HCT116 (cell line): ENCODE results near the gene KIF26A.

Source experiments
- CTCF ChIP-seq, 3 experiments: fragments of 200-600 bp in 1 of 3; sonication (generic) in 1 of 3; IDR thresholded peaks in 2 of 3; conservative IDR thresholded peaks in 1 of 3; 2 replicates each; pipeline ENCODE4 v1.5.1; 2012 to 2017; ENCODE audit warnings: low read depth in 2 of 3, low read length in 2 of 3, antibody characterized with exemption in 1 of 3, borderline replicate concordance in 1 of 3, control low read depth in 1 of 3, mild to moderate bottlenecking in 1 of 3, mixed read lengths in 1 of 3, mixed run types in 1 of 3, moderate library complexity in 1 of 3; ENCODE audit not compliant: insufficient read depth in 1 of 3
- EGR1 ChIP-seq: IDR thresholded peaks from 2 replicates; pipeline ENCODE4 v1.6.1; 2012; ENCODE audit warnings: low read depth
- ELF1 ChIP-seq: IDR thresholded peaks from 2 replicates; pipeline ENCODE4 v1.6.1; 2012; ENCODE audit warnings: low read depth, borderline replicate concordance
- EZH2 ChIP-seq: fragments of 200-600 bp; sonication (generic); IDR thresholded peaks from 2 replicates; pipeline ENCODE4 v1.6.1; 2017; ENCODE audit warnings: antibody characterized with exemption, mixed run types
- EZH2phosphoT487 ChIP-seq: fragments of 200-600 bp; IDR thresholded peaks from 2 replicates; pipeline ENCODE4 v1.6.1; 2018; ENCODE audit warnings: antibody characterized with exemption, borderline replicate concordance
- MAX ChIP-seq: IDR thresholded peaks from 2 replicates; pipeline ENCODE4 v1.6.1; 2012
- POLR2A ChIP-seq: IDR thresholded peaks from 2 replicates; pipeline ENCODE4 v1.7.0; 2011; ENCODE audit warnings: borderline replicate concordance; ENCODE audit not compliant: insufficient read depth, insufficient read length; ENCODE audit errors: extremely low read depth
- POLR2AphosphoS5 ChIP-seq: IDR thresholded peaks from 2 replicates; pipeline ENCODE4 v1.6.1; 2011; ENCODE audit warnings: mild to moderate bottlenecking, low read depth, low read length, moderate library complexity
- SIN3A ChIP-seq: IDR thresholded peaks from 2 replicates; pipeline ENCODE4 v1.6.1; 2012; ENCODE audit warnings: low read depth
- TCF7L2 ChIP-seq: IDR thresholded peaks from 2 replicates; pipeline ENCODE4 v1.7.0; 2011; ENCODE audit warnings: borderline replicate concordance, inconsistent platforms; ENCODE audit not compliant: insufficient read depth, insufficient read length; ENCODE audit errors: extremely low read depth
- YY1 ChIP-seq: IDR thresholded peaks from 2 replicates; pipeline ENCODE4 v1.6.1; 2011; ENCODE audit warnings: low read length, low read depth, moderate library complexity, mild to moderate bottlenecking; ENCODE audit not compliant: insufficient replicate concordance; ENCODE audit errors: extremely low read depth
- ZNF274 ChIP-seq: fragments of 200-500 bp; sonication (Bioruptor generic); IDR thresholded peaks from 2 replicates; pipeline ENCODE4 v1.6.1; 2014; ENCODE audit warnings: mild to moderate bottlenecking, low read depth, low read length, inconsistent platforms

GRCh38 chr14:104096318-104096717 lies 42.1 kb upstream of the KIF26A start:
- TF ChIP-seq EGR1 (no peak), MAX (no peak), EZH2 (no peak), EZH2phosphoT487 (no peak), POLR2A (no peak), YY1 (no peak), POLR2AphosphoS5 (no peak), SIN3A (no peak), ELF1 (no peak), CTCF (IDR thresholded peaks at IDR 0.05 in 2 of 3, conservative IDR thresholded peaks at IDR 0.05 in 1 of 3; ENCODE audit: borderline replicate concordance in 1 of 3, insufficient read depth in 1 of 3, low read depth in 2 of 3, low read length in 2 of 3) (no peak), TCF7L2 (no peak), ZNF274 (no peak)
